ENCODE measurements around the gene UXS1. TPM values are rescaled to one million over a fixed set of nuclear protein-coding genes. Genes with fewer than 3 reads are reported as not detected.
A peak's percentile ranks its signal among the peaks of the same experiment; 100 is the strongest.

The UXS1 gene
- total RNA-seq, 1 donor from 2014 or later, result 58.5 TPM

- peak overlapping the region; percentile 11 for H3K27ac Mint-ChIP-seq
- H3K4me3 Mint-ChIP-seq, result peak overlapping the region; percentile 70
- no peak for TF ChIP-seq CTCF (conservative IDR thresholded peaks at IDR 0.05)
- peaks cover 13% of the 10 kb centered on the region for H3K4me1 Mint-ChIP-seq (ENCODE audit: unreplicated experiment)
- no peaks in the 10 kb centered on the region for H3K36me3 Mint-ChIP-seq
- H3K27me3 Mint-ChIP-seq, result peaks cover 35% of the 10 kb centered on the region
- H3K9me3 Mint-ChIP-seq, result peaks cover 10% of the 10 kb centered on the region
- DNase-seq (ENCODE audit: extremely low spot score, unreplicated experiment), result no peak
Observed at GRCh38 chr2:106065983-106066820, 127.9 kb downstream of the UXS1 start.

- no peak for TF ChIP-seq CTCF (conservative IDR thresholded peaks at IDR 0.05)
- peak overlapping the region; percentile 70 for H3K4me3 Mint-ChIP-seq
- no peak overlapping the region for H3K27ac Mint-ChIP-seq
- H3K36me3 Mint-ChIP-seq, result no peaks in the 10 kb centered on the region
- peaks cover 35% of the 10 kb centered on the region for H3K27me3 Mint-ChIP-seq
- H3K9me3 Mint-ChIP-seq, result peaks cover 10% of the 10 kb centered on the region
- H3K4me1 Mint-ChIP-seq (ENCODE audit: unreplicated experiment), result peaks cover 13% of the 10 kb centered on the region
- DNase-seq (ENCODE audit: extremely low spot score, unreplicated experiment), result no peak
Observed at GRCh38 chr2:106065268-106065982, 128.7 kb downstream of the UXS1 start.

- H3K4me1 Mint-ChIP-seq (ENCODE audit: unreplicated experiment), result peaks cover 13% of the 10 kb centered on the region
- H3K4me3 Mint-ChIP-seq, result no peak overlapping the region
- TF ChIP-seq CTCF (conservative IDR thresholded peaks at IDR 0.05), result no peak
- H3K36me3 Mint-ChIP-seq, result no peaks in the 10 kb centered on the region
- no peak for DNase-seq (ENCODE audit: extremely low spot score, unreplicated experiment)
- peaks cover 14% of the 10 kb centered on the region for H3K9me3 Mint-ChIP-seq
- H3K27me3 Mint-ChIP-seq, result peaks cover 29% of the 10 kb centered on the region
- H3K27ac Mint-ChIP-seq, result no peak overlapping the region
Observed at GRCh38 chr2:106063181-106063580, 130.9 kb downstream of the UXS1 start.

- no peak for TF ChIP-seq CTCF (conservative IDR thresholded peaks at IDR 0.05)
- H3K27me3 Mint-ChIP-seq, result peaks cover 27% of the 10 kb centered on the region
Observed at GRCh38 chr2:106062627-106063026, 131.5 kb downstream of the UXS1 start.

GRCh38 chr2:106061611-106062349 is 132.3 kb downstream of the UXS1 start:
- no peak for DNase-seq (ENCODE audit: extremely low spot score, unreplicated experiment)
- H3K36me3 Mint-ChIP-seq, result no peaks in the 10 kb centered on the region
- peaks cover 14% of the 10 kb centered on the region for H3K9me3 Mint-ChIP-seq
- H3K4me1 Mint-ChIP-seq (ENCODE audit: unreplicated experiment), result peaks cover 20% of the 10 kb centered on the region
- H3K27me3 Mint-ChIP-seq, result peaks cover 27% of the 10 kb centered on the region
- no peak for TF ChIP-seq CTCF (conservative IDR thresholded peaks at IDR 0.05)
- H3K27ac Mint-ChIP-seq, result no peak overlapping the region
- no peak overlapping the region for H3K4me3 Mint-ChIP-seq

More at GRCh38 chr2:106062627-106063026, 131.5 kb downstream of the UXS1 start:
- Mint-ChIP-seq H3K4me3 (no peak overlapping the region), H3K36me3 (no peaks in the 10 kb centered on the region), H3K4me1 (ENCODE audit: unreplicated experiment) (peaks cover 14% of the 10 kb centered on the region), H3K27ac (no peak overlapping the region), H3K9me3 (peaks cover 14% of the 10 kb centered on the region)
- no peak for DNase-seq (ENCODE audit: extremely low spot score, unreplicated experiment)
